Measurements from ENCODE around the gene SRRD.

DNA sequence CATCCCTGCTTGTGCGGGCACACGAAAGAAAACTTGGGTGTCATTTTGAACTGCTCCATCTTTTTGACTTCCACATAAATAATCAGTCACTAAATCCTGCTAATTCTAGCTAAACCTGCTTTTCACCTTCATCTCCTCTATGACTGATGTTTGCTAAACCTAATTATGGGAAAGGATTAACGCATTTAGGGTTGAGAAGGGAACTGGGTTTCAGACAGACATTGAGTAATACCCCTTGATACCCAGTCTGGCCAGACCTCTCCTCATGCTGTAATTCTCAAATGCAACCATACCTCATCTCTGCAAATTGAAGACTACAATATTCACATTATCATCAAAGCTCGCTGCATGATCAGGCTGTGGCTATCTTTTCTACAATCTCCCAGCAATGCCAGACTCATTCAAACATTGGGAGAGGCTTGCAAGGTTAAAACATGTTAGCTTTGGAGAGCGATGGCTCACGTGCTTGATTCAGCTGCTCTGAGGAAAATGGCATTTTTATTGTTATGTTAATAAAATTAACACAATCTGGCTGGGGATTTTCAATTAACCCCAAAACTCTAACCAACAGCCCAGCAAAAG is 2.5 kb upstream of the SRRD start:
- no peak for TF ChIP-seq EZH2 (IDR thresholded peaks at IDR 0.05; ENCODE audit: insufficient read depth, poor library complexity, severe bottlenecking)
- no peak for TF ChIP-seq EZH2phosphoT487 (IDR thresholded peaks at IDR 0.05; ENCODE audit: insufficient read depth, low read depth)
